Panc1 (cell line): ENCODE results near the gene AADAT. TPM values are rescaled to one million over a fixed set of nuclear protein-coding genes. Genes with fewer than 3 reads are reported as not detected.

ENCODE experiments used
- ATAC-seq: fragments of 200-7000 bp; cut with Tn5 transposase; 2 replicates; pipeline ENCODE4 v1.9.1; 2020; ENCODE audit warnings: mild to moderate bottlenecking, moderate library complexity
- BruUV-seq: library from RNA; stranded (reverse); fragments of 400-500 nt; replicated peaks from 2 replicates; lab custom pipeline; 2021; lab: Mats Ljungman, UMichigan
- CTCF ChIA-PET: fragments of 300-600 bp; sonication (Branson Sonifier 250); formaldehyde crosslinking; loops from one replicate; lab custom pipeline; 2022; ENCODE audit warnings: antibody characterized with exemption; lab: Charles Lee
- POLR2A ChIA-PET: fragments of 300-600 bp; sonication (Branson Sonifier 250); formaldehyde crosslinking; loops from one replicate; lab custom pipeline; 2022; ENCODE audit warnings: antibody characterized with exemption; lab: Charles Lee
- DNase-seq: peaks from one replicate; pipeline ENCODE4 v3.0.0-alpha.2; 2010; ENCODE audit warnings: low read depth, low spot score
- H3K27ac ChIP-seq: 2 replicates; pipeline ENCODE4 v1.5.1; 2011; ENCODE audit warnings: mild to moderate bottlenecking, low read length, inconsistent platforms
- H3K27me3 ChIP-seq: fragments of 200-500 bp; sonication (Bioruptor generic); 2 replicates; pipeline ENCODE4 v1.6.0; 2014; ENCODE audit warnings: low read length, inconsistent platforms; ENCODE audit not compliant: control insufficient read depth, insufficient read depth
- H3K36me3 ChIP-seq: fragments of 200-500 bp; sonication (Bioruptor generic); 2 replicates; pipeline ENCODE4 v1.5.1; 2014; ENCODE audit warnings: inconsistent platforms, mild to moderate bottlenecking, low read length, moderate library complexity; ENCODE audit not compliant: control insufficient read depth, insufficient read depth
- H3K4me1 ChIP-seq: 2 replicates; pipeline ENCODE4 v1.5.1; 2011; ENCODE audit warnings: inconsistent platforms, mild to moderate bottlenecking, low read length, moderate library complexity; ENCODE audit not compliant: control insufficient read depth, insufficient read depth
- H3K4me3 ChIP-seq, 2 experiments: 2 replicates each; pipeline ENCODE4 v1.5.1; 2011 to 2012; ENCODE audit warnings: low read depth in 2 of 2, low read length in 2 of 2, mild to moderate bottlenecking in 2 of 2, inconsistent platforms in 1 of 2, moderate library complexity in 1 of 2
- H3K9me3 ChIP-seq: fragments of 200-500 bp; sonication (Bioruptor generic); 2 replicates; pipeline ENCODE4 v1.5.1; 2014; ENCODE audit warnings: low read depth, mild to moderate bottlenecking, inconsistent platforms, low read length, moderate library complexity; ENCODE audit not compliant: control insufficient read depth, insufficient read depth
- CTCF ChIP-seq: fragments of 450-650 bp; IDR thresholded peaks from 2 replicates; pipeline ENCODE4 v1.5.1; 2017; ENCODE audit warnings: mild to moderate bottlenecking
- POLR2AphosphoS5 ChIP-seq: IDR thresholded peaks from 2 replicates; pipeline ENCODE4 v1.6.1; 2012; ENCODE audit warnings: mild to moderate bottlenecking, low read depth, low read length, moderate library complexity
- REST ChIP-seq, 2 experiments: IDR thresholded peaks; 2 replicates each; pipeline ENCODE4 v1.6.1; 2011 to 2012; ENCODE audit warnings: low read depth in 2 of 2, control low read depth in 1 of 2, low read length in 1 of 2, mild to moderate bottlenecking in 1 of 2, moderate library complexity in 1 of 2; ENCODE audit not compliant: insufficient read depth in 1 of 2
- SIN3A ChIP-seq: IDR thresholded peaks from 2 replicates; pipeline ENCODE4 v1.6.1; 2012; ENCODE audit warnings: low read depth, mild to moderate bottlenecking, low read length, moderate library complexity, borderline replicate concordance; ENCODE audit not compliant: insufficient read depth
- TCF7L2 ChIP-seq: IDR thresholded peaks from 2 replicates; pipeline ENCODE4 v1.6.1; 2011; ENCODE audit warnings: mild to moderate bottlenecking, low read depth, low read length, inconsistent platforms
- in situ Hi-C: cut with HindIII; loops from 2 replicates; pipeline ENCODE4 v1.10.0; 2016; ENCODE audit warnings: low sequenced_read_pairs, low pct_unique_long_range_greater_than_20kb
- intact Hi-C: fragments of 100-400 bp; cut with micrococcal nuclease; formaldehyde crosslinking; loops from one replicate; pipeline ENCODE4 v1.10.0; 2022; ENCODE audit not compliant: unreplicated experiment
- total RNA-seq: library from RNA; stranded (reverse); gene quantifications from one replicate; pipeline ENCODE4 v1.2.1, GENCODE V29; 2021; ENCODE audit not compliant: unreplicated experiment

The AADAT gene
- total RNA-seq, 1 experiment from 2014 or later: 2.8 TPM

- no peak overlapping the region for H3K4me3 ChIP-seq
- no peaks in the 10 kb centered on the region for H3K36me3 ChIP-seq
- no peaks in the 10 kb centered on the region for H3K9me3 ChIP-seq
- H3K4me1 ChIP-seq: no peaks in the 10 kb centered on the region
- in situ Hi-C loops (loop anchor here (25.0 kb wide), 1 partner anchor 226 kb away; no protein-coding TSS in a partner anchor), intact Hi-C loops (no loop called here)
- H3K27me3 ChIP-seq: no peaks in the 10 kb centered on the region; the same call in 1 of the 2 replicates
- DNase-seq (no peak), ATAC-seq (no peak)
- no peak for TF ChIP-seq REST (IDR thresholded peaks at IDR 0.05; ENCODE audit: insufficient read depth in 1 of 2, low read depth in 2 of 2, low read length in 1 of 2)
- no peak for TF ChIP-seq SIN3A
- TF ChIP-seq TCF7L2: no peak
- TF ChIP-seq CTCF: no peak
- no peak for TF ChIP-seq POLR2AphosphoS5
- POLR2A ChIA-PET: no interaction called here
- CTCF ChIA-PET: no interaction called here
- no TSS peak for BruUV-seq
- H3K27ac ChIP-seq: no peak overlapping the region
These were observed 51.5 kb downstream of the AADAT start for GRCh38 chr4:170038232-170038631.

GRCh38 chr4:170037481-170037880 lies 52.3 kb downstream of the AADAT start:
- Histone ChIP-seq H3K27ac (no peak overlapping the region), H3K9me3 (no peaks in the 10 kb centered on the region), H3K36me3 (no peaks in the 10 kb centered on the region), H3K27me3 (no peaks in the 10 kb centered on the region; the same call in 1 of the 2 replicates), H3K4me3 (no peak overlapping the region), H3K4me1 (no peaks in the 10 kb centered on the region)
- ATAC-seq (no peak), DNase-seq (no peak)
- ChIA-PET POLR2A (interaction anchor here (0.7 kb wide), 1 partner anchor 483 kb away, joined by 3 read pairs; no protein-coding TSS in a partner anchor), CTCF (no interaction called here)
- BruUV-seq: no TSS peak
- TF ChIP-seq CTCF (no peak), SIN3A (no peak), TCF7L2 (no peak), POLR2AphosphoS5 (no peak), REST (IDR thresholded peaks at IDR 0.05; ENCODE audit: insufficient read depth in 1 of 2, low read depth in 2 of 2, low read length in 1 of 2) (no peak)
- intact Hi-C loops (no loop called here), in situ Hi-C loops (loop anchor here (25.0 kb wide), 1 partner anchor 225 kb away; no protein-coding TSS in a partner anchor)
